RWPE2 (cell line): ENCODE measurements around the gene ZCCHC12.
"Not testable (repeated sequence)": the region's sequence is repeated elsewhere in the genome, so short reads cannot be mapped to it uniquely, and the experiment has no call there.

ENCODE experiments used
- ATAC-seq: fragments of 200-7000 bp; cut with Tn5 transposase; 3 replicates; pipeline ENCODE4 v1.9.1; 2021; ENCODE audit warnings: low read depth
- DNase-seq: peaks from one replicate; pipeline ENCODE4 v3.0.0-alpha.2; 2020; ENCODE audit warnings: low spot score
- H3K27ac ChIP-seq: fragments of 450-650 bp; 2 replicates; pipeline ENCODE4 v1.5.1; 2017; ENCODE audit warnings: mild to moderate bottlenecking; ENCODE audit not compliant: poor library complexity, severe bottlenecking
- H3K27me3 ChIP-seq: fragments of 250-450 bp; sonication (Bioruptor Pico); 2 replicates; pipeline ENCODE4 v1.5.1; 2021; ENCODE audit warnings: mild to moderate bottlenecking, moderate library complexity; ENCODE audit not compliant: insufficient read depth, poor library complexity, severe bottlenecking
- H3K36me3 ChIP-seq: fragments of 250-450 bp; sonication (Bioruptor Pico); 2 replicates; pipeline ENCODE4 v1.5.1; 2020; ENCODE audit warnings: low read depth, mild to moderate bottlenecking, moderate library complexity
- H3K4me1 ChIP-seq: fragments of 250-450 bp; sonication (Bioruptor Pico); 2 replicates; pipeline ENCODE4 v1.5.1; 2021; ENCODE audit warnings: mild to moderate bottlenecking, moderate library complexity; ENCODE audit not compliant: insufficient read depth, poor library complexity, severe bottlenecking
- H3K4me3 ChIP-seq: fragments of 250-450 bp; sonication (Bioruptor Pico); 2 replicates; pipeline ENCODE4 v1.5.1; 2021; ENCODE audit warnings: mild to moderate bottlenecking, moderate library complexity; ENCODE audit not compliant: severe bottlenecking
- H3K9me3 ChIP-seq: fragments of 250-450 bp; sonication (Bioruptor Pico); 2 replicates; pipeline ENCODE4 v1.5.1; 2021; ENCODE audit warnings: mild to moderate bottlenecking, moderate library complexity; ENCODE audit not compliant: severe bottlenecking
- CTCF ChIP-seq: fragments of 450-650 bp; IDR thresholded peaks from one replicate; pipeline ENCODE4 v1.5.1; 2017; ENCODE audit warnings: mild to moderate bottlenecking, moderate library complexity; ENCODE audit not compliant: poor library complexity, severe bottlenecking

Gene ZCCHC12

GRCh38 chrX:118795528-118796280 lies 27.9 kb upstream of the ZCCHC12 start:
- ATAC-seq (no peak), DNase-seq (no peak)
- no peaks in the 10 kb centered on the region for H3K36me3 ChIP-seq
- no peaks in the 10 kb centered on the region for H3K27me3 ChIP-seq
- no peaks in the 10 kb centered on the region for H3K4me1 ChIP-seq
- H3K9me3 ChIP-seq = no peaks in the 10 kb centered on the region
- no peak for TF ChIP-seq CTCF
- H3K4me3 ChIP-seq = no peak overlapping the region
- H3K27ac ChIP-seq = no peak overlapping the region

GRCh38 chrX:118802857-118803256 lies 20.8 kb upstream of the ZCCHC12 start:
- DNase-seq (no peak), ATAC-seq (no peak)
- no peak for TF ChIP-seq CTCF
- no peaks in the 10 kb centered on the region for H3K9me3 ChIP-seq
- no peaks in the 10 kb centered on the region for H3K27me3 ChIP-seq
- H3K27ac ChIP-seq = no peak overlapping the region
- no peak overlapping the region for H3K4me3 ChIP-seq
- no peaks in the 10 kb centered on the region for H3K36me3 ChIP-seq
- H3K4me1 ChIP-seq = no peaks in the 10 kb centered on the region

- Histone ChIP-seq H3K27ac (no peak overlapping the region), H3K4me1 (no peaks in the 10 kb centered on the region), H3K9me3 (no peaks in the 10 kb centered on the region), H3K27me3 (no peaks in the 10 kb centered on the region), H3K4me3 (no peak overlapping the region), H3K36me3 (no peaks in the 10 kb centered on the region)
- no peak for ATAC-seq
- peak; percentile 57 for TF ChIP-seq CTCF
- DNase-seq = no peak
These were observed 16.2 kb upstream of the ZCCHC12 start for GRCh38 chrX:118807151-118808017.

GRCh38 chrX:118817257-118817656 lies 6.4 kb upstream of the ZCCHC12 start:
- H3K27ac ChIP-seq, DNase-seq, ATAC-seq, H3K4me1 ChIP-seq, H3K27me3 ChIP-seq, H3K4me3 ChIP-seq, H3K9me3 ChIP-seq, H3K36me3 ChIP-seq: not testable (repeated sequence)

GRCh38 chrX:118824173-118824730 lies 628 bp downstream of the ZCCHC12 start:
- no peaks in the 10 kb centered on the region for H3K9me3 ChIP-seq
- no peaks in the 10 kb centered on the region for H3K36me3 ChIP-seq
- no peaks in the 10 kb centered on the region for H3K4me1 ChIP-seq
- DNase-seq (no peak), ATAC-seq (no peak)
- no peak for TF ChIP-seq CTCF
- H3K4me3 ChIP-seq = no peak overlapping the region
- peaks cover 8% of the 10 kb centered on the region for H3K27me3 ChIP-seq
- H3K27ac ChIP-seq = no peak overlapping the region
